Jurkat, Clone E6-1 (cell line): Measurements from ENCODE around the gene FGF1.
"Not testable (repeated sequence)": the region's sequence is repeated elsewhere in the genome, so short reads cannot be mapped to it uniquely, and the experiment has no call there.

ENCODE experiments used
- DNase-seq: peaks from one replicate; pipeline ENCODE4 v3.0.0-alpha.2; 2011; ENCODE audit warnings: low read depth, low spot score
- H3K4me3 ChIP-seq: 2 replicates; pipeline ENCODE4 v1.5.1; 2011; ENCODE audit warnings: mild to moderate bottlenecking, low read length, control low read depth, moderate library complexity

FGF1 gene

GRCh38 chr5:142653321-142653720 lies 32.6 kb downstream of the FGF1 start:
- no peak overlapping the region for H3K4me3 ChIP-seq
- DNase-seq: no peak

DNA sequence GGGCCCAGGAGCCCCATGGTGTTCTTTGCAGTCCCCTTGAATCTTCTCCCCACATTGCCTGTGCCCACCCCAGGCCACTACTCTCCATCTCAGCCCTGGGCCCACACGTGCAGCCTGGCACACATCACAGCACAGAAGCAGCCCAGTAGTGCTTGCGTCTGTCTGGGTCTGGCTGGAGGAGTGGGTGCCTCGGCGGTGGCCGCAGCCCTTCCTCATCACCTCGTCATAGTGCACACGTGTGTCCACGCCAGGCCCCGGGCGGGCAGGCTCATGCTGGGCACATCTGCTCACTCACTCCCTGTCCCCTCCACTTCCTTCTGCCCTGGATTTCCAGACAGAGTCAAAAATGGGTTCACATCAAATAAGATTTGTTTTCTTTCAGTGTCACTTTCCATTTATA lies 33.3 kb downstream of the FGF1 start:
- no peak overlapping the region for H3K4me3 ChIP-seq
- no peak for DNase-seq

GRCh38 chr5:142650881-142651280 lies 35.0 kb downstream of the FGF1 start:
- DNase-seq: no peak
- H3K4me3 ChIP-seq: no peak overlapping the region

DNA sequence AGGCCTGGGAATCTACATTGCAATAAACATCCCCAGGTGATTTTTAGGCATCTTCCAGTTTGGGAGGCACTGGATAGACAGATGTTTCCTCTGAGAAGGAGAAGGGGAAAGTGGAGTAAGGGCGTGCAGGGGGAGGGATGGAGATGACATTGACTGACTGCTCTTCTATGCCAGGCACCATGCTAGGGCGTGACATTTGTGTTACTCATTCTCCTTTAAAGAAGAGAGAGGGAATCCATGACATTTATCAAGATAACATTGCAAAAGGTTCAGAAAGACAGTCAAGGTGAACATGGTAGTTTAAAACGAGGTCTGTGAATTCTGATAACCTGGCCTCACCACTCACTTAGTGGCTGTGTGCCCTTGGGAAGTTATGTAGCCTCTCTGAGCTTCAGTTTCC lies 35.8 kb downstream of the FGF1 start:
- H3K4me3 ChIP-seq: no peak overlapping the region
- DNase-seq: no peak

DNA sequence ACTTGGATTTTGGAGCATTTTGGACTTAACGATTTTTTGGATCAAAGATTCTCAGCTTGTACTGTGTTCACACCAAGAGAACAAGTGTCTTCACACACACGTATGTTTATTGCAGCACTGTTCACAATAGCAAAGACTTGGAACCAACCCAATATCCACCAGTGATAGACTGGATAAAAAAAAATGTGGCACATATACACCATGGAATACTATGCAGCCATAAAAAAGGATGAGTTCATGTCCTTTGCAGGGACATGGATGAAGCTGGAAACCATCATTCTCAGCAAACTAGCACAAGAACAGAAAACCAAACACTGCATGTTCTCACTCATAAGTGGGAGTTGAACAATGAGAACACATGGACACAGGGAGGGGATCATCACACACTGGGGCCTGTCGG lies 37.8 kb downstream of the FGF1 start:
- not testable (repeated sequence) for H3K4me3 ChIP-seq, DNase-seq

DNA sequence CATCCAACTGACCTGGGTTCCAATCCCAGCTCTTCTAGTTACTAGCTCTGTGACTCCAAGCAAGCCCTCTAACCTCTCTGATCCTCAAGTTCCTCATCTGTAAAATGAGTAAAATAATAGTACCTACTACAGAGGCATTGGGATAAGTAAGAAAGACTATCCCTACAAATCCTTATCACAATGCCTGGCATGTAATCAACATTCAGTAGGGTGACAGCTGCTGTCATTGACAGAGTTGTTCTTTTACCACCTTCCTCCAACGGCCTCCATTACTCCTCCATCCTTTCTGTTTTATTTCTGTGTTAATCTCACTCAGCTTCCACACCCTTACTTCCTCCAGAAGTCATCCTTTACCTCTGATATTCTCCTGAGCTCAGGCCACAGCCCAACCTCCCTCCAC lies 40.4 kb downstream of the FGF1 start:
- H3K4me3 ChIP-seq: no peak overlapping the region
- DNase-seq: no peak

DNA sequence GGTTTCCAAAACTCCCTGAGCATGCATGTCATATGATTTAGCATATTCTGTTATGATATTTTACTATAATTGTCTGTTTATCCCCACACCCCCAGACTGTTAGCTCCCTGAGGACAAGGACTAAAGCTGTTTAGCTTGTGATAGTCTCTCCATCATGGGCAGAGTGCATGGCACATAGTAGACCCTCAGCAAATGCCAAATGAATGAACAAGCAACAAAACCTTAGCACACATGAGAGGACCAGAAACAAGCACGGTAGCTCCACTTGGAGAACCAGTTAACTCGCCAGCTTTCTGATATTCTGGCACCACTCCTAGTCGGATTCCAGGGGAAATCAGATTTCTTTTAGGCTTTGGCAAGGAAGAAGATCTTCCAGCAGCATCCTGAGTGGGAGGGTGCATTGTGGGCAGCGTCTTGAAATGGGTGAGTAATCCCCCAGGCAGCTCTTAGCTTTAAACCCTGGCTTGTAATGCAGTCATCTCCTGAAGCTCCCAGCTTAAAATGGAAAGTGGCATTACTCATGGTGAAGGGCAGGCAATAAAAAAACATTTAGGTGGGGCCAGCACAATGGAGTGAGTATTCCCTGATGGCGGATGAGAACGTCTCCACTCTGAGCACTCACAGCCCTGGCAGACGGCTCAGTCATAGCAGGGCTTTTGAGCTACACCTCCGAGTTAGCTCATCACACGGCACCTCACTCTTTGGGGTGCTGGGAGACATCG lies 41.1 kb downstream of the FGF1 start:
- no peak for DNase-seq
- no peak overlapping the region for H3K4me3 ChIP-seq

DNA sequence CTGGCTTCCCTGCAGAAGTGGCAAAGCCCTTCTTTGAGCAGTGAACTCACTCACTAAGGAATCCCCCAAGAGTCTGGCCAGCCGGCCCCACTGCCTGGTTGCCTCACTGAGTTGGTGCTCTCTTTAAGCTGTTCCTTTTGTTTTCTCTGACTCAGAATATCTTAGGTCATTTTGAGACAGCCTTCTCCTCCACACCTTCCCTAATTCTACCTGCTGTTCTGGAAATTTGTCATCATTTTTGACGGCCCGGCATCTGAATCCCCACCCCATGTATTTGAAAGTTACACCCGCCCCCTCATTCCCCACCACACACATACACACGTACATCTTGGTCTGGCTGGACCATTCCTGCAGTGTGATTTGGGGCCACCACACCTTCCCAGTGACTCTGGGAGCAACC lies 41.8 kb downstream of the FGF1 start:
- no peak overlapping the region for H3K4me3 ChIP-seq
- no peak for DNase-seq

DNA sequence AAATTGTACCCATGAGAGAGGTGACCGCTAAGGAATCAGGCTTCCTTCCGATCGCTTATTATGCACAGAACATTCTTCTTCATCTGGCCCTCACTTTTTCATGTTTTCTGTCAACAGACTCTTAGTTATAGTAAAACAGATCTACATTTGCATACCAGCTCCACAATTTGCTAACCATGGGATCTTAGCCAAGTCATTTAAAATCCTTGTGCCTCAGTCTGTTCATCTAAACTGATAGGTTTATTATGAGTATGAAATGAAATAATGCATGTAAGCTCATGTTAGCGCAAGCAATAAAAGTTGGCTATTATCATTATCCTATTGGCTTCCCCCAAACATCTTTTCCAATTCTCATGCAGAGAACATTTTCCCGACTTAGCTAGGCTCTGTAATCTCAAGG lies 42.3 kb downstream of the FGF1 start:
- DNase-seq: no peak
- no peak overlapping the region for H3K4me3 ChIP-seq

GRCh38 chr5:142642427-142642826 lies 43.5 kb downstream of the FGF1 start:
- DNase-seq: no peak
- H3K4me3 ChIP-seq: no peak overlapping the region

GRCh38 chr5:142641711-142642110 lies 44.2 kb downstream of the FGF1 start:
- no peak overlapping the region for H3K4me3 ChIP-seq
- no peak for DNase-seq

DNA sequence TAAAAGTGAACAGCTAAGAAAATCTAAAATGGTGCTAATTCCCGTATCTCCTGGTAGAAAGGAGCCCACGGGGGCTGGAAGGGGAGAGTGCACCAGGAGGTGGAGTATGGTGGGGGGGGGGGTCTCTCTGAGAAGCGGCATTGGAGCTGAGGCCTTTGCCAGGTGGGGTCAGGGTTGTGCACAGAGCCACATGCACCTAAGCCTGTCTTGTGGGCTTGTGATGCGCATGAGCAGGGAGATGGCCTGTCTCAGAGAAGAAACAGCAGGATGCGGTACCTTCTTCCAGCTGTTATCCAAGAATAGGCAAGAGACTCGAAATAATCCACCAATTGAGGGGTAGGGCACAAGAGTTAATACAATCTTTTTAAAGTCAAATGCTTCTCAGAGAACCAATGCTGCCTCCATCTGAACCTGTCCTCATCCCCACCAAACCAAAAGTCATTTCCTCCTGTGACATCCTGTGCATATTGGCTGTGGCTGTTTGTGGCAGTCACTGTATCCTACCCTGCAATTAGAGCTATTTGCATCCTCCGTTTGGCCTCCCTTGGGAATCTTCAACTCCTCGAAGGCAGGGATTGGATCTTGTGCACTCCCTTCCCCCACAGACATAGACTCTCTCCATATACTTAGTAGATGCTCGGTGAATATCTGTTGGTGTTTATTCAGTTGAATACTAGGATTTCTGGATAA lies 45.4 kb downstream of the FGF1 start:
- no peak for DNase-seq
- no peak overlapping the region for H3K4me3 ChIP-seq

- H3K4me3 ChIP-seq: no peak overlapping the region
- DNase-seq: no peak
Measured at GRCh38 chr5:142639455-142639854, 46.4 kb downstream of the FGF1 start.

DNA sequence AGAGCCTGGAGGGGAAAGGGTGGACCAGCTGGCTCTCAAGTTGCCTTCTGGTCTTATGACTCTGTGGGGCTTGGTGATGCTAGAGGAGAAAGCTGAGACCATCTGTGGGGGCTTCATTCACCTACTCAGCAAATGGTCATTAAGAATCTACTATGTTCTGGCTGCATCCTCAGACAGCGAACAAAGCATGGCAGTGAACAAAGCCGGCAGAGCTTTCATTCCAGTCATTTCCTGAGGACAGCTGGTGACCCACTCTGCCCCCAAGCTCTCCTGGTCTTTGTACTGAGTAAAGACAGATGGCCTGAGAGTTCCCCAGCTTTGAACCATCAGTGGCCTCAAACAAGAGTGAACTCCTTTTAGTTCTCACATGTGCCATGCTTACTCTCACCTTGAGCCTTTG lies 48.0 kb downstream of the FGF1 start:
- no peak overlapping the region for H3K4me3 ChIP-seq
- DNase-seq: no peak

GRCh38 chr5:142636698-142637324 lies 49.1 kb downstream of the FGF1 start:
- no peak for DNase-seq
- no peak overlapping the region for H3K4me3 ChIP-seq

- no peak for DNase-seq
- H3K4me3 ChIP-seq: no peak overlapping the region
Measured at GRCh38 chr5:142636093-142636492, 49.8 kb downstream of the FGF1 start.

- DNase-seq: no peak
- H3K4me3 ChIP-seq: no peak overlapping the region
Measured at GRCh38 chr5:142634216-142635011, 51.5 kb downstream of the FGF1 start.

- no peak overlapping the region for H3K4me3 ChIP-seq
- DNase-seq: no peak
Measured at GRCh38 chr5:142630927-142631539, 54.9 kb downstream of the FGF1 start.
